GM21576 (cell line): ENCODE measurements around the gene WNT6.
"Not testable (repeated sequence)": the region's sequence is repeated elsewhere in the genome, so short reads cannot be mapped to it uniquely, and the experiment has no call there.

Source experiments
- ATAC-seq: cut with Tn5 transposase; IDR thresholded peaks from one replicate; pipeline ENCODE4 v1.9.1; 2021; ENCODE audit warnings: mild to moderate bottlenecking, moderate library complexity; ENCODE audit not compliant: unreplicated experiment

WNT6 gene

DNA sequence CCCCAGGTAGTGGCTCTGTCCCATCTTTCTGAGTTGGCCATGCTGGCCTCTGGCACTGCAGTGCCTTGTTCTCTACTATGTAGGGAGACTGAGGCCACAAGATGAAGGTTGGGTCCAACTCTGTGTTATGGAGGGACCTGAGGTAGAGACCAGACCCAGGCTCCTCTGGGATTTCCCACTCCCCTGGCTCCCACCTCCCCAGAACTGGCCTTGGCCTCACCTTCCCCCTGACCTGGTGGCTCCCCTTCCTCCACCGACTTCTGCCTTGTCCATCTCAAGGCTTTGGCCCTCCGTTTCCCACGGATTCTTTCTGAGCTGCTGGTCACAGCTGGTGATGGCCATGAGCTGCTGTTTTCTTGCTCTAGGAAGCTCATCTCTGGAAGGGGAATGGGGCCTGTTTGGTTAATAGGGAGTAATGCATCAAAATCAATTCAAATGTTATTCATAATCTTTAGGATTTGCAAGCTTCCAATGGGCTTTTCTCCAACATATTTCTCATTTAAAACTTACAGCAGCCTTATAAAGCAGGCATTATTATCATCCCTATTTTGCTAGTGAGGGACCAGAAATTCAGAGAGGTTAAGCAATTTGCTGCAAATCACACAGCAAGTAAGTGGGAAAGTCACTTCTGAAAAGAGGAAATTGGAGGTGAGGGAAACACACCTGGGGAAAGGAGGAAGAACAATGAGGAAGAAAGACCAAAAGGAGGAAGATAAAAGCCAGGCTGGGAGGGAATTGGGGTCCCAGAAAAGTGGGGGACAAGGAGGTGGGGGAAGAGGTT, 28.9 kb upstream of the WNT6 start:
- ATAC-seq = no peak

DNA sequence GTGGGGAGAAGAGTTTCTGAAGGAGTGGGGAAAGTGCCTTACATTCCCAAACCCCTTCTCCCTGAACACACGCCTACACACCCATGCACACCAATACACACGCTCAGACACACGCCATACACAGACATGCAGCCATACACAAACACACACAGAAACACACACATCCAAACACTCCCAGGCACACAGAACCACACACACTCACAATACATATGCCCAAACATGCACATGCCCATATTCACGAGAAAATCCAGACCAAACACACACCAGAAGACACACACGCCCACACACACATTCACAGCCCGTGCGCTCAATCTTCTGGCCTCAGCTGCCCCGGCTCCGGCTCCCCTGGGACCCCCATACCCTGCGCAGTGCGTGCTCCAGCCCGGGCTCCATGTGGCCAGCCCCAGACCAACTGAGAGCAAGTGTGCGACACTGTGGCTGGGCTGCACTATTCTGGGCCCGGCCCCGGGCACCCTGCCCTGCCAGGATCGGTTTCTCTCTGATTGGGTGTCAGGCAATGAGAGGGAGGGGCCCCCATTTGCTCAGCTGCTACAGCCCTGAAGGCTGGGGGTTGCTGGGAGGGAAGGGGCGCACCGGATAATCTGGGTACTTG, 28.1 kb upstream of the WNT6 start, which contains the start of gene PRKAG3:
Gene PRKAG3 (minus strand): TSS at position 426 of the 613 bp plus-strand sequence.
- ATAC-seq = no peak

DNA sequence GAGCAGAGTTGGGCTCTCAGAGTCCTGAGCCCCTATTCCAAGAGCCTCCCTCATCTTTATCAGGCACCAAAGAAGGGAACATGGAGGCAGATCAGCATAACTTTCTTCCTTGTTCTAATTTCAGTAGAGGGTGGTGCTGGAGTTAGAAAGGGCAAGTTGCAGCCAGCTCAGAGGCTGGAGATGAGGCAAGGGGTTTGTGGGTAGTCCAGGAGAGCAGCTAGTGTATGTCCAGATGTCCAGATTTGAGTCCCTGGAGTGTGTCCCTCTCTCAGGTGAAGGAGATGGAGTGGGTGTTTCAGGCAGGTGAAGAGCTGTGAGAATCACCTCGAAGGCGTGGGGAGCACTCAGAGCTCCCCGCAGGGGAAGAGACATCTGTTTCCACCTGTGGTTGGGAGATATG, 27.5 kb upstream of the WNT6 start:
- ATAC-seq = no peak

GRCh38 chr2:218832520-218832919, 27.1 kb upstream of the WNT6 start:
- no peak for ATAC-seq

DNA sequence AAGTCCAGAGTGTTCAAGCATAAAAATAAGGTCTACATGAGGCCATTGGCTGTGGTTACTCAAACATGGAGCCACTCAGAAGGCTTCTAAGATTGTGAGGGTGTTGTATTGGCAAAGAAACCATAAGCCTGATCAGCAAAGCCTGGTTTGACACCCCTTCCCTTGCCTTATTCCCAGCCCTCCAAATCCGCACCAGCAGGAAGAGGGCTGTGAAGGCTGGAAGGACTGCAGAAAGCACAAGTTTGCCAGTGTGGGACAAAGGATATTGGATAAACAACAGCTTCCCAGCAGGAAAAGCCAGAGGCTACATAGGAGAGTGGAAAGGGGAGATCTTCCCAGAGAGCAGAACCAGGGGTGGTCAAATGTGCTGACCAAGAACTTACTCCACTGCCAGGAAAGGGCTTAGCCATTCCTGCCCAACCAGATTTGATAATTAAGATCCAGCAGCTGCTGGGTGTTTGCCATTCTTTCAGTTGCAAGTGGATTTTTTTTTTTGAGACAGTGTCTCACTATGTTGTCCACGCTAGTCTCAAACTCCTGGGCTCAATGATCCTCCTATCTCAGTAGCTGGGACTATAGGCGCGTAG, 26.5 kb upstream of the WNT6 start:
- no peak for ATAC-seq

GRCh38 chr2:218834685-218835084, 24.9 kb upstream of the WNT6 start:
- ATAC-seq = no peak

GRCh38 chr2:218837495-218837894, 22.1 kb upstream of the WNT6 start:
- no peak for ATAC-seq

GRCh38 chr2:218839430-218839829, 20.2 kb upstream of the WNT6 start:
- ATAC-seq = no peak

- ATAC-seq = no peak
These were observed 19.7 kb upstream of the WNT6 start for GRCh38 chr2:218839888-218840287.

DNA sequence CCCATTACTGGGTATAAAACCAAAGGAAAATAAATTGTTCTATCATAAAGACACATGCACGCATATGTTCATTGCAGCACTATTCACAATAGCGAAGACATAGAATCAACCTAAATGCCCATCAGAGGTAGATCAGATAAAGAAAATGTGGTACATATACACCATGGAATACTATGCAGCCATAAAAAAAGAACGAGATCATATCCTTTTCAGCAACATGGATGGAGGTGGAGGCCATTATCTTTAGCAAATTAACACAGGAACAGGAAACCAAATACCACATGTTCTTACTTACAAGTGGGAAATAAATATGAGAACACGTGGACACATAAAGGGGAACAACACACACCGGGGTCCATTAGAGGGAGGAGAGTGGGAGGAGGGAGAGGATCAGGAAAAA, 15.3 kb upstream of the WNT6 start:
- not testable (repeated sequence) for ATAC-seq

DNA sequence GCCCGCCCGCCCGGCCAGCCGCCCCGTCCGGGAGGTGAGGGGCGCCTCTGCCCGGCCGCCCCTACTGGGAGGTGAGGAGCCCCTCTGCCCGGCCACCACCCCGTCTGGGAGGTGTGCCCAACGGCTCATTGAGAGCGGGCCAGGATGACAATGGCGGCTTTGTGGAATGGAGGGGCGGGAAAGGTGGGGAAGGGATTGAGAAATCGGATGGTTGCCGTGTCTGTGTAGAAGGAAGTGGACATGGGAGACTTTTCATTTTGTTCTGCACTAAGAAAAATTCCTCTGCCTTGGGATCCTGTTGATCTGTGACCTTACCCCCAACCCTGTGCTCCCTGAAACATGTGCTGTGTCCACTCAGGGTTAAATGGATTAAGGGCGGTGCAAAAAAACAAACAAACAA, 12.6 kb upstream of the WNT6 start:
- ATAC-seq = not testable (repeated sequence)

DNA sequence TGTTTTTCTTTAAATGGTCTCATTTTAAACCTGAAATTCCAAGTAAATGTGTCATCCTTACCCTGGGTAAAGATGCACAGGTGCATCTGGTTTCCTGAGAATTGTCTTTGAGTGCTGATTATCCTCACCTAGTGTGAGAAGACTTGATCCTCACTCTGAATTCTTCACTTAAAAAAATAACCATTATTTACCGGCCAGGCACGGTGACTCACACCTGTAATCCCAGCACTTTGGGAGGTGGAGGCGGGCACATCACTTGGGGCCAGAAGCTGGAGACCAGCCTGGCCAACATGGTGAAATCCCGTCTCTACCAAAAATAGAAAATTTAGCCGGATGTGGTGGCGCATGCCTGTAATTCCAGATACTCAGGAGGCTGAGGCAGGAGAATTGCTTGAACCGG, 9.9 kb upstream of the WNT6 start:
- no peak for ATAC-seq

GRCh38 chr2:218850796-218851195, 8.8 kb upstream of the WNT6 start:
- ATAC-seq = no peak

- ATAC-seq = no peak
These were observed 8.3 kb upstream of the WNT6 start for GRCh38 chr2:218851286-218851685.

- no peak for ATAC-seq
These were observed 6.5 kb upstream of the WNT6 start for GRCh38 chr2:218852911-218853667.

DNA sequence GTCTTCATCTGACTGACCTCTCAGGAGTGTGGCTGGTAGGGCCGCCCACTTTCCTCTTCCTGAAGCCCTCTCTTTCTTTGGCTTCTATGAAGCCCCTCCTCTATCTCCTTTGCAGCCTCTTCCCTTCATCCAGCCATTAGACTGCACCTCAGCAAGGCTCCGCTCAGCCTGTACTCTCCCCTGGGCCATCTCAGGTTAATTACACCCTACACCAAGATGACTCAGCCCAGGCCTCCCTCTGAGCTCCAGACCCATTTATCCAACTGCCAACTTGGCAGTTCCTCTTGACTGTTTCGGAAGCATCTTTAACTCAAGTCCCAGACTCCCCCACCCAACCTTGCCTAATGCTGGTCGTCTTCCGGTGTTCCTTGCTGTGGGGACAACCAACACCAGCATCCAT, 5.8 kb upstream of the WNT6 start:
- no peak for ATAC-seq

- ATAC-seq = no peak
These were observed 4.7 kb upstream of the WNT6 start for GRCh38 chr2:218854860-218855259.

- no peak for ATAC-seq
These were observed 4.1 kb upstream of the WNT6 start for GRCh38 chr2:218855305-218856166.

DNA sequence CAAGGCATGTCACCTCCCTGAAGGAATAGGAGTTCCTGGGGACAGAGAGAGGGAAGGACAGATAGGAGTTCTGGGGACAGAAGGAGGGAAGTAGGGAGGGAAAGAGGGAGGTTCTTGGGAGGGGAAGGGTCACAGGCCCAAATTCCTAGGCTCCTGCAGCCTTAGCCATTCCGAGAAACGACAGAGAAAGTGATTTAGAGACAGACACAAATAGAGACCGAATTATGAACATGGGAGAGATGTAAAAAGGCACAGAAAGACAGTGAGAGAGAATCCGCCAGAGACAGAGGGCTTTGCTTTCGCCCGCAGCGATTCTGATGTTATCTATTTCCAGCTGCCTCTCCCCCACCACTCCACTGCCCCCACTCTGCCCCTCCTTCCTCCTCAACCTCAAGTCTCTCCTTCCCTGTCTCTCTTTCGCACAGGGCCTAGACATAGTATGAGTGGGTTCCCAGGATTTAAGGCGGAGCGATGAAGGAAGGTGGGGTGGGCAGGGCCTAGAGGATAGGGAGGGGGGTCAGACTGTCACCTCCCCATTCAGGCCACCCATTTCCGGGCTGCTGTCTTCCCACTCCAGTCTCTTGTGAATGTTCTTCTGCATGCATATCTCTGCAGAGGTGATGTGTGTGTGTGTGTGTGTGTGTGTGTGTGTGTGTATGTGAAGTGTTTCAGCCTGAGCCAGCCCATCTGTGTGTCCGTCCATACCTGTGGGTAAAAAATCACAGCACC, 3.3 kb upstream of the WNT6 start:
- ATAC-seq = no peak

DNA sequence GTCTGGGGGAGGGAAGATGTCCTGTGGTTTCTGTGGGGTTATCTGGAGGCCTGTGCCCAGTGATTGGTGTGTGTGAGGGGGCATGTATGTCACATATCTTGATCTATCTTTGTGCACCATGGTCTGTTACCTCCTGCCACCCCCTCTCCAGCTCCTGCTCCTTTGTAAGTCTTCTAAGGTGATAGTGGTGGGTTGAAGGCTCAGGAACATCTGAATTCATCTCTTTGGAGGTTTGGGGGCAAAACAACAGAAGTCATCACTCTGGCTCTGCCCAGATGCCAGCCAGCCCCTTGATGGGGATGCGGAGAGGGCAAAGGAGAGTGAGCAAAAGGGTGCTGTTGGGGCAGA, 2.7 kb upstream of the WNT6 start:
- no peak for ATAC-seq
